A549 (cell line): Measurements from ENCODE around the gene PTPRG. TPM values are rescaled to one million over a fixed set of nuclear protein-coding genes. Genes with fewer than 3 reads are reported as not detected.

ENCODE experiments used
- ATAC-seq, 2 experiments: fragments of 200-7000 bp in 1 of 2; fragments of >200 bp in 1 of 2; cut with Nextera tagmentation in 1 of 2; cut with Tn5 transposase in 1 of 2; 3 replicates each; pipeline versions ENCODE4 v1.8.0 to v1.9.1; 2018 to 2020; ENCODE audit warnings: mild to moderate bottlenecking in 1 of 2, moderate library complexity in 1 of 2
- CTCF ChIA-PET: fragments of 300-600 bp; sonication (Branson Sonifier 250); formaldehyde crosslinking; extraction: SDS; loops from one replicate; lab custom pipeline; 2021; ENCODE audit warnings: antibody characterized with exemption, inconsistent platforms; lab: Yijun Ruan, JAX
- POLR2A ChIA-PET: fragments of 350-600 bp; formaldehyde crosslinking; extraction: SDS; loops from one replicate; lab custom pipeline; 2021; ENCODE audit warnings: antibody characterized with exemption, inconsistent platforms; lab: Yijun Ruan, JAX
- DNase-seq, 2 experiments: peaks; one replicate each; pipeline versions ENCODE4 v3.0.0 to v3.0.0-alpha.2; 2011 to 2016; ENCODE audit warnings: low read depth in 1 of 2, low spot score in 1 of 2
- FAIRE-seq: peaks from 2 replicates; lab custom pipeline; 2011; peaks lifted over from hg19 to GRCh38; lab: Jason Lieb, UNC
- H3K27ac ChIP-seq, 2 experiments: fragments of >200 bp; sonication (Bioruptor Twin); formaldehyde crosslinking; 3 replicates each; pipeline ENCODE4 v1.5.1; 2016 to 2017
- H3K4me1 ChIP-seq: fragments of >200 bp; sonication (Bioruptor Twin); formaldehyde crosslinking; 3 replicates; pipeline ENCODE4 v1.6.1; 2016
- H3K4me2 ChIP-seq: fragments of >200 bp; sonication (Bioruptor Twin); formaldehyde crosslinking; 3 replicates; pipeline ENCODE4 v1.6.1; 2016
- H3K4me3 ChIP-seq: fragments of >200 bp; sonication (Bioruptor Twin); formaldehyde crosslinking; 3 replicates; pipeline ENCODE4 v1.5.1; 2016
- H3K9me3 ChIP-seq: fragments of >200 bp; sonication (Bioruptor Twin); formaldehyde crosslinking; 3 replicates; pipeline ENCODE4 v1.6.1; 2016
- ATOH8 ChIP-seq: fragments of 250-450 bp; sonication (Bioruptor Pico); IDR thresholded peaks from 2 replicates; pipeline ENCODE4 v1.5.0; 2020; ENCODE audit warnings: low read depth, mild to moderate bottlenecking, moderate library complexity
- BCL3 ChIP-seq: fragments of >200 bp; sonication (Bioruptor Twin); formaldehyde crosslinking; IDR thresholded peaks from 3 replicates; pipeline ENCODE4 v1.6.1; 2016
- CHD4 ChIP-seq: fragments of 200-600 bp; sonication (generic); IDR thresholded peaks from 2 replicates; pipeline ENCODE4 v1.6.1; 2016; ENCODE audit warnings: antibody characterized with exemption, mild to moderate bottlenecking, borderline replicate concordance
- CTCF ChIP-seq: fragments of >200 bp; sonication (Bioruptor Twin); formaldehyde crosslinking; IDR thresholded peaks from 3 replicates; pipeline ENCODE4 v1.5.1; 2016
- EHF ChIP-seq: fragments of 250-450 bp; sonication (Bioruptor Pico); IDR thresholded peaks from 2 replicates; pipeline ENCODE4 v1.5.0; 2020; ENCODE audit warnings: mild to moderate bottlenecking
- EHMT2 ChIP-seq: fragments of 200-600 bp; sonication (generic); IDR thresholded peaks from 2 replicates; pipeline ENCODE4 v1.6.1; 2016; ENCODE audit warnings: antibody characterized with exemption, low read depth, mild to moderate bottlenecking, moderate library complexity
- ELK1 ChIP-seq: fragments of 150-350 bp; IDR thresholded peaks from 2 replicates; pipeline ENCODE4 v1.6.1; 2014; ENCODE audit warnings: low read depth, mild to moderate bottlenecking, low read length
- EP300 ChIP-seq, 2 experiments: fragments of >200 bp; sonication (Bioruptor Twin); formaldehyde crosslinking; IDR thresholded peaks; 2 replicates in 1 of 2; 3 replicates in 1 of 2; pipeline ENCODE4 v1.6.1; 2016 to 2017
- ESRRA ChIP-seq: fragments of 150-350 bp; IDR thresholded peaks from 2 replicates; pipeline ENCODE4 v1.6.1; 2014; ENCODE audit warnings: mild to moderate bottlenecking, low read length, borderline replicate concordance
- FOSB ChIP-seq: fragments of 250-450 bp; sonication (Bioruptor Pico); IDR thresholded peaks from 2 replicates; pipeline ENCODE4 v1.5.0; 2020; ENCODE audit warnings: mild to moderate bottlenecking, moderate library complexity
- HMGXB4 ChIP-seq: fragments of 250-450 bp; sonication (Bioruptor Pico); IDR thresholded peaks from 2 replicates; pipeline ENCODE4 v1.5.0; 2021; ENCODE audit warnings: mild to moderate bottlenecking, moderate library complexity, borderline replicate concordance
- HOXA7 ChIP-seq: fragments of 250-450 bp; sonication (Bioruptor Pico); IDR thresholded peaks from 2 replicates; pipeline ENCODE4 v1.5.0; 2020; ENCODE audit warnings: mild to moderate bottlenecking, moderate library complexity
- HOXB13 ChIP-seq: fragments of 250-450 bp; sonication (Bioruptor Pico); IDR thresholded peaks from 2 replicates; pipeline ENCODE4 v1.5.0; 2020; ENCODE audit warnings: low read depth, mild to moderate bottlenecking, moderate library complexity
- HOXB5 ChIP-seq: fragments of 250-450 bp; sonication (Bioruptor Pico); IDR thresholded peaks from 2 replicates; pipeline ENCODE4 v1.5.0; 2020; ENCODE audit warnings: mild to moderate bottlenecking, moderate library complexity
- JUNB ChIP-seq: fragments of >200 bp; sonication (Bioruptor Twin); formaldehyde crosslinking; IDR thresholded peaks from 2 replicates; pipeline ENCODE4 v1.6.1; 2016
- MAX ChIP-seq: IDR thresholded peaks from 2 replicates; pipeline ENCODE4 v1.6.1; 2012
- NR3C1 ChIP-seq: fragments of >200 bp; sonication (Bioruptor Twin); formaldehyde crosslinking; IDR thresholded peaks from 3 replicates; pipeline ENCODE4 v1.6.1; 2017
- PBX3 ChIP-seq: IDR thresholded peaks from 2 replicates; pipeline ENCODE4 v1.6.1; 2012
- POLR2AphosphoS2 ChIP-seq: conservative IDR thresholded peaks from 2 replicates; pipeline ENCODE4 v1.6.1; 2012; ENCODE audit warnings: low read length, improper control_type of control experiment, inconsistent platforms
- RAD21 ChIP-seq, 2 experiments: fragments of >200 bp in 1 of 2; sonication (Bioruptor Twin) in 1 of 2; formaldehyde crosslinking in 1 of 2; IDR thresholded peaks in 1 of 2; conservative IDR thresholded peaks in 1 of 2; 2 replicates in 1 of 2; 3 replicates in 1 of 2; pipeline ENCODE4 v1.6.1; 2012 to 2018; ENCODE audit warnings: inconsistent platforms in 1 of 2
- RCOR1 ChIP-seq: fragments of 150-350 bp; IDR thresholded peaks from 2 replicates; pipeline ENCODE4 v1.6.1; 2014; ENCODE audit warnings: antibody characterized with exemption, low read length, low read depth
- RNF2 ChIP-seq: fragments of 200-600 bp; sonication (generic); IDR thresholded peaks from 2 replicates; pipeline ENCODE4 v1.6.1; 2016; ENCODE audit warnings: low read depth, mild to moderate bottlenecking, antibody characterized with exemption, moderate library complexity, borderline replicate concordance
- SMC3 ChIP-seq: fragments of >200 bp; sonication (Bioruptor Twin); formaldehyde crosslinking; IDR thresholded peaks from 3 replicates; pipeline ENCODE4 v1.6.1; 2018; ENCODE audit warnings: inconsistent platforms
- SREBF2 ChIP-seq: fragments of 450-650 bp; IDR thresholded peaks from 2 replicates; pipeline ENCODE4 v1.6.1; 2014; ENCODE audit warnings: mild to moderate bottlenecking, moderate library complexity
- TP53 ChIP-seq: fragments of 250-450 bp; sonication (Bioruptor Pico); IDR thresholded peaks from 2 replicates; pipeline ENCODE4 v1.5.0; 2021; ENCODE audit warnings: mild to moderate bottlenecking, moderate library complexity
- ZSCAN20 ChIP-seq: fragments of 250-450 bp; sonication (Bioruptor Pico); IDR thresholded peaks from 2 replicates; pipeline ENCODE4 v1.8.0; 2022; ENCODE audit warnings: mild to moderate bottlenecking, moderate library complexity
- WGBS: methylation state at CpG from one replicate; pipeline ENCODE4 v1.1.6; 2017; ENCODE audit errors: missing lambda C conversion rate; 5-methylcytosine and 5-hydroxymethylcytosine counted together
- polyA plus RNA-seq, 4 experiments: library from polyadenylated mRNA; depleted of rRNA in 3 of 4; stranded (reverse); fragments of >200 nt; fragmentation: RNase III in 1 of 4; extraction: RNeasy Plus Mini Kit Qiagen cat#74134 plus additional on column Dnase treatment in 1 of 4; gene quantifications; 2 replicates in 3 of 4; 3 replicates in 1 of 4; pipeline ENCODE4 v1.2.3, GENCODE V29; 2011 to 2017

PTPRG gene
- polyA plus RNA-seq, 2 of the 4 experiments (the other 2 are of a cell fraction), result 4.5 to 4.8 TPM

GRCh38 chr3:61981060-61981459 lies 419.7 kb downstream of the PTPRG start:
- ChIA-PET POLR2A (no interaction called here), CTCF (no interaction called here)
- no peak overlapping the region for H3K27ac ChIP-seq
- DNase-seq (no peak), FAIRE-seq (no peak), ATAC-seq (no peak)
- TF ChIP-seq RNF2 (no peak), ESRRA (no peak), ATOH8 (CRISPR knock-in tag) (no peak), NR3C1 (no peak), FOSB (CRISPR knock-in tag) (no peak), TP53 (CRISPR knock-in tag) (no peak), ELK1 (no peak), CTCF (no peak), POLR2AphosphoS2 (no peak), RAD21 (conservative IDR thresholded peaks at IDR 0.05 in 1 of 2, IDR thresholded peaks at IDR 0.05 in 1 of 2) (no peak), EP300 (IDR thresholded peaks at IDR 0.05) (no peak), HOXB5 (CRISPR knock-in tag) (no peak), EHF (CRISPR knock-in tag) (no peak), ZSCAN20 (CRISPR knock-in tag) (no peak), EHMT2 (no peak), RCOR1 (no peak), CHD4 (no peak), JUNB (no peak), HOXA7 (CRISPR knock-in tag) (no peak), HOXB13 (no peak)
- WGBS, result 64% methylated on average over 7 of the region's 7 CpGs
- H3K4me1 ChIP-seq, result no peaks in the 10 kb centered on the region
- H3K9me3 ChIP-seq, result no peaks in the 10 kb centered on the region
- no peak overlapping the region for H3K4me2 ChIP-seq
- H3K4me3 ChIP-seq, result no peak overlapping the region

- H3K4me2 ChIP-seq, result no peak overlapping the region
- FAIRE-seq (no peak), ATAC-seq (no peak), DNase-seq (no peak)
- CTCF ChIA-PET, result no interaction called here
- TF ChIP-seq SREBF2 (no peak), HMGXB4 (CRISPR knock-in tag) (no peak), SMC3 (no peak), BCL3 (no peak), PBX3 (no peak), NR3C1 (no peak), CTCF (no peak), MAX (no peak)
- H3K9me3 ChIP-seq, result no peaks in the 10 kb centered on the region
- H3K27ac ChIP-seq, result no peak overlapping the region
- no peak overlapping the region for H3K4me3 ChIP-seq
- no peaks in the 10 kb centered on the region for H3K4me1 ChIP-seq
- POLR2A ChIA-PET, result no interaction called here
These were observed 422.1 kb downstream of the PTPRG start for GRCh38 chr3:61983479-61983878.
